Measurements from ENCODE around the gene CDPF1. TPM values are rescaled to one million over a fixed set of nuclear protein-coding genes. Genes with fewer than 3 reads are reported as not detected.

The CDPF1 gene
- total RNA-seq, 6 experiments from 2014 or later = 1.8 to 7.1 (median 3.3) TPM

DNA sequence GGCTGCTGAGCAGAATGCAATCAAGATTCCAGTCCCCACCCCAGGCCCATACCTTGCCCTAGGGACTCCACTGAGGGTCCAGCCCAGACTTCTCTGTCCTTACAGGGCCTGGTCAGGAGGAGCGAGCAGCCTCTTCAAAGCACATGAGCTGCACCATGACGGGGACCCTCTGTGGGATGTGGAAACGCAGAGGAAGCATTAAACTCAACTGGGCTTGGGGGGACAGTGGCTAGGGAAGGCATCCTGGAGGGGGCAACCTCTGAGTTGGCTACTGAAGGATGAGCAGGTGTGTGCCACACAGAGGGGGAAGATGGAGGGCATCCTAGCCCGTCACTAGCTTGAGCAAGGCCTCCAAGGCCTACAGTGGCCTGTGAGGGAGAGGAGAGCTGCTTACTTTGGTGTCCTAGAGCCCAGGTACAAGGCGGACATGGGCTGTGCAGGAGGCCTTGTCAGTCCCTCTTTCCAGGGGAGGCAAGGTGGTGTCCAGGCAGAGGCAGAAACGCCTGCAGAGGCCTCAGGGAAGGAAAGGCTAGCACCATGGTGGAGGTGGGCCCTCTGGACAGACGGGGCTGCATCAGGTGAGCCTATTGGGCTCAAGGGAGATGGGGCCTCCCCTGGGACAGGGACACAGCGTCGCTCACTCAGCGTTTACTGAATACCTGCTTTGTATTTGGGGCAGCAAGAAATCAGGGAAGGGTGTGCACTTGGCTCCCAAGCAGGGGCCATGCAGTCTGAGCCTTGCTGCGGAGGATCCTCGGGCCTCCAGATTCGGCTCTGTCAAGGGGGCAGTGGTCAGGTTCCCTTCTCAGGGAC is 32.0 kb upstream of the CDPF1 start:
- ATAC-seq = no peak
- intact Hi-C loops (cut with DNase I) = loop anchor here in 1 of 2 donors (10.0 kb wide), 1 partner anchor 47 kb away; no protein-coding TSS in a partner anchor
- H3K4me3 ChIP-seq = no peak overlapping the region
- no peaks in the 10 kb centered on the region for H3K9me3 ChIP-seq
- peak overlapping the region in 1 of 3 donors; percentile 13 for H3K27ac ChIP-seq
- peaks cover 8 to 100% (median 64%) of the 10 kb centered on the region in 4 donors for H3K36me3 ChIP-seq
- WGBS (ENCODE audit: insufficient coverage, low coverage, low lambda C conversion rate, missing lambda C conversion rate) = 100% methylated on average over 3 of the region's 13 CpGs
- TF ChIP-seq, protein P1, sequence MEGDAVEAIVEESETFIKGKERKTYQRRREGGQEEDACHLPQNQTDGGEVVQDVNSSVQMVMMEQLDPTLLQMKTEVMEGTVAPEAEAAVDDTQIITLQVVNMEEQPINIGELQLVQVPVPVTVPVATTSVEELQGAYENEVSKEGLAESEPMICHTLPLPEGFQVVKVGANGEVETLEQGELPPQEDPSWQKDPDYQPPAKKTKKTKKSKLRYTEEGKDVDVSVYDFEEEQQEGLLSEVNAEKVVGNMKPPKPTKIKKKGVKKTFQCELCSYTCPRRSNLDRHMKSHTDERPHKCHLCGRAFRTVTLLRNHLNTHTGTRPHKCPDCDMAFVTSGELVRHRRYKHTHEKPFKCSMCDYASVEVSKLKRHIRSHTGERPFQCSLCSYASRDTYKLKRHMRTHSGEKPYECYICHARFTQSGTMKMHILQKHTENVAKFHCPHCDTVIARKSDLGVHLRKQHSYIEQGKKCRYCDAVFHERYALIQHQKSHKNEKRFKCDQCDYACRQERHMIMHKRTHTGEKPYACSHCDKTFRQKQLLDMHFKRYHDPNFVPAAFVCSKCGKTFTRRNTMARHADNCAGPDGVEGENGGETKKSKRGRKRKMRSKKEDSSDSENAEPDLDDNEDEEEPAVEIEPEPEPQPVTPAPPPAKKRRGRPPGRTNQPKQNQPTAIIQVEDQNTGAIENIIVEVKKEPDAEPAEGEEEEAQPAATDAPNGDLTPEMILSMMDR (IDR thresholded peaks at IDR 0.05) = no peak
- TF ChIP-seq POLR2A (IDR thresholded peaks at IDR 0.05) = no peak
- no peaks in the 10 kb centered on the region for H3K4me1 ChIP-seq
- no peak for DNase-seq
- no peaks in the 10 kb centered on the region for H3K27me3 ChIP-seq

DNA sequence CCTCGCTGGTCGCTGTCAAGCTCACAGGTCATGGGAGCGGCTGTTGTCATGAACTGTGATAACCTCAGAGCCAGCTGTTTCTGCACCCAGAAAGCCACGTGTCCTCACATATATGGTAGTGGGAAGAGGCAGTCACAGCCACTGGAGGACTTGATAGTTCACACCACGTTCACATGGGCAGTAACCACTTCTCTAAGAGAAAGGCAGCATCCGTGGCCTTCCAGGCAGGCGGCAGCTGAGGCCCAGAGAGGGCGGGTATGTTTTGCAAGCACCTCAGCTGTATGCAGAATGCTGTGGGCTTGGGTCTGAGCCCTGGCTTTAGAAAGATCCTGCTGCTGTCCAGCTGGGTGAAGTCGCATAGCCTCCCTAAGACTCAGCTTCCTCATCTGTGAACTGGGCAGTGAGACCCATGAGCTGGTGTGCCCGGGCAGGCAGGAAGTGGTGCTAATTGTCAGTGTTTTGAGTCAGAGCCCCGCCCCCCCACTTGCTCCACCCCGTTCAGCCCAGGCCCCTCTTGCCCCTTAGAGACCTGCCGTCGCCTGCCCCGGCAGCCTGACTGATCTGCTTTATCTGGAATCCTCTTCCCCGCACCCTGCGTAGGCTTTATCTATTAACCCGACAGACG is 31.0 kb upstream of the CDPF1 start:
- peak; percentile 34 to 78 (median 56) for ATAC-seq
- peak in 1 of 3 donors; percentile 41 for DNase-seq
- intact Hi-C loops (cut with DNase I) = loop anchor here in 1 of 2 donors (10.0 kb wide), 1 partner anchor 46 kb away; no protein-coding TSS in a partner anchor
- H3K36me3 ChIP-seq = peaks cover 8 to 100% (median 64%) of the 10 kb centered on the region in 4 donors
- no peaks in the 10 kb centered on the region for H3K4me1 ChIP-seq
- no peaks in the 10 kb centered on the region for H3K27me3 ChIP-seq
- H3K9me3 ChIP-seq = no peaks in the 10 kb centered on the region
- peak overlapping the region in 1 of 3 donors; percentile 62 for H3K27ac ChIP-seq
- H3K4me3 ChIP-seq = no peak overlapping the region
- WGBS (ENCODE audit: insufficient coverage, low coverage, low lambda C conversion rate, missing lambda C conversion rate) = 83% methylated on average over 9 of the region's 19 CpGs
- no peak for TF ChIP-seq POLR2A (IDR thresholded peaks at IDR 0.05)

DNA sequence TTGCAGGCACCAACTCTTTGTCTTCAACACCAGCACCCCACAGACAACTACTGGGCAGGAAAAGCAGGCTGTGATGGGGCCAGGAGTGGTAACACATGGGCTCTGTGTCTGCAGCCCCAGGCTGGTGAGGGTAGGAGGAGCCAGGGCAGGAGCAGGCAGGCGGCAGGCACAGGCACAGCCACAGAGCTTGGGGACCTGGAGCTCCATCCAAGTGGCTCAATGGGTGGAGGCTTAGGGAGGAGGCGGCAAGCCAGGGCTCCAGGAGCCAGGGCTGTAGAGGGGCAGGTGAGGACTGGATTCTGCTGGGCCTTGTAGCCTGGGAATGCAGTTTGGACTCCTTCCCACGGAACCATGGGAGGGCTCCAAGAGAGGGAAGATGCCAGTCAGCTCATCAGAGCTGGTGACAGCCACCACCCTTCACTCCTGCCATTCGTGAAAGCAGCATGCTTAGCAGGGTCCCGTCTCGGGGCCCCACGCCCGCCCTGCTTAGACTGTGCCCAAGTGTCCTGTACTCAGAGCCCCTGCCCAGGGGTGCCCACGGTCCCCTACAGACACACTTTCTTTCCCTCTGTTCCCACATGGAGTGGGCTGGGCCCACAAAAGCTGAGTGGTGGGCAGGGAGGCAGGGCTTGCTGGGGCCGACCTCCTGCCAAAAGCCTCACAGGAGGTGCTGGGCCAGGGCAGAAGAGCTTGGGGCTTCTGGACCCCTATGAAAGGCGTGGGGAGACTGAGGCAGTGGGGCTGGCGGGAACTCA is 30.1 kb upstream of the CDPF1 start:
- ATAC-seq = peak in 1 of 4 donors; percentile 2
- H3K27ac ChIP-seq = peak overlapping the region in 2 of 3 donors; percentile 8 to 62
- DNase-seq = no peak

DNA sequence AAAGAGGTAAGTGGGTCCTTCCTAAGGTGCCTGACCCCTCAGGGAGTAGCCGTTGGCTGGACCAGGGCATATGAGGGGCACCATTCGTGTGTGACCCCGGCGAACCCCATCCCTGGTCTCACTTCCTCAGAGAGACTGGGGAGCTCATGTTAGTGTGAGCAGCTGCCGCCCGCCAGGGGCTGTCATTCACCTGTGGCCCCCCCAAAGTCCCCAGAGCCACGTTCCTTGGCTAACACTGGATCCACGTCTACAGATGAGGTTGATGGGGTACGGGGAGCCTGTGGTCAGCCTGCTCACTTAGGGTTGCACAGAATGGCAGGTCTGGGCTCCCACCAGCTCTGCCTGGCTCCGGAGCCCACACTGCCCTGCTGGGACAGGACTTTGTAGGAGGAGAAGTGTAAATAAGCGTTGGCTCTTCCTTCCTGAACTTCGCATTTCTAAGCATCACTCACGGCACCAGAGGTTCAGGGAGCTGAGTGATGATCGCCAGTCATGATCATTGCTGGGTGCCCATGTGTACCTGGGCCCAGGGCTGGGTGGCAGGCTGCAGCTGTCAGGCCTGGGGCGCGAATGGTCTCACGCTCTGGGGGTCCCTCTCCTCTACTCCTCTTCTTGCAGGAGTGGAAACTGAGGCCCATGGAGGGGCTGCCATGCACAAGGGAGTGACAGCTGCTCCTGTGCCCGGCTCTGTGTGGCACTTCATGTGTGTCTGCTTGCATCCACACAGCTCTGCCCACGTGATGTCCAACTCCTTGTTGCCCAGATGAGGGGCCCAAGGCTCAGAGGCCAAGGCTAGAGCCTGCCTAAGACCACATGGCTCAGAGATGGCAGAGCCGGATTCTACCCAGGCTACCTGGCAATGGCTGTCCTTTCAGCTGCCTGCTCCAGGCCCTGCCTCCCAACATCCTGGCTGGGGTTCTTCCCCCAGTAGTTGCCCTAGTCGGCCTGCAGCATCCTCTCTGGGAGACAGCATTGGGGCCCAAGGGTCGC is 28.9 kb upstream of the CDPF1 start:
- 87% methylated on average over 8 of the region's 22 CpGs for whole genome bisulfite sequencing (ENCODE audit: insufficient coverage, low coverage, low lambda C conversion rate, missing lambda C conversion rate)
- no peak for TF ChIP-seq POLR2A (IDR thresholded peaks at IDR 0.05)
- TF ChIP-seq, protein P1 (IDR thresholded peaks at IDR 0.05) = no peak
- intact Hi-C loops (cut with DNase I) = no loop called here

More for the DNA sequence above, 30.1 kb upstream of the CDPF1 start:
- Histone ChIP-seq H3K27me3 (no peaks in the 10 kb centered on the region), H3K9me3 (no peaks in the 10 kb centered on the region), H3K4me1 (no peaks in the 10 kb centered on the region), H3K36me3 (peaks cover 8 to 100% (median 67%) of the 10 kb centered on the region in 4 donors), H3K4me3 (no peak overlapping the region)
- TF ChIP-seq, protein P1 (IDR thresholded peaks at IDR 0.05) = no peak
- no peak for TF ChIP-seq POLR2A (IDR thresholded peaks at IDR 0.05)
- 100% methylated on average over 1 of the region's 12 CpGs for WGBS (ENCODE audit: insufficient coverage, low coverage, low lambda C conversion rate, missing lambda C conversion rate)
- intact Hi-C loops (cut with DNase I) = loop anchor here in 1 of 2 donors (10.0 kb wide), 1 partner anchor 45 kb away; no protein-coding TSS in a partner anchor

More for the DNA sequence above, 28.9 kb upstream of the CDPF1 start:
- no peak overlapping the region for H3K4me3 ChIP-seq
- H3K27me3 ChIP-seq = no peaks in the 10 kb centered on the region
- no peaks in the 10 kb centered on the region for H3K4me1 ChIP-seq
- no peak overlapping the region for H3K27ac ChIP-seq
- no peak for DNase-seq
- H3K36me3 ChIP-seq = peaks cover 2 to 100% (median 64%) of the 10 kb centered on the region in 4 donors
- ATAC-seq = no peak
- no peaks in the 10 kb centered on the region for H3K9me3 ChIP-seq
